ENCODE measurements around the gene SLC27A6. TPM values are rescaled to one million over a fixed set of nuclear protein-coding genes. Genes with fewer than 3 reads are reported as not detected.

SLC27A6 gene
- total and polyA plus RNA-seq, 10 of the 15 experiments (the other 5 are each of a cell fraction or from before 2014, with no cell fraction given), result not detected

DNA sequence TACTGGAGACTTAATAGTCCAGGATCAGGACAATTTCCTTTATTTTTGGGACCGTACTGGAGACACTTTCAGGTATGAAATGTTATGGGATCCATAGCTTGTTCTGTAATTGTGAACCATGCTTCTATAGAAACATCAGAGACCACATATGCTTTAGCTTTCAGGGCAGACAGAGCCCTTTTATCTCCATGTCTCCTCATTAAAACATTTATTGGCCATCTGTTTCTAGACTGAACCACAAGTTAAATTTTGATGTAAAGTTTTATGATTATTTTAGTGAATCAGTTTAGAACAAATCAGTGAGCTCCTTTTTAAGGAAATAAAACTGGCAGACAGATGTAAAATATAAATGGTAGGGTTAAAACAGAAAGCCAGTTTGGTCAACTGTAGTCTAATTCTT lies 62.0 kb downstream of the SLC27A6 start:
- Histone ChIP-seq H3K4me2 (ENCODE audit: control insufficient read depth, insufficient read depth) (no peak overlapping the region), H3K4me1 (ENCODE audit: control insufficient read depth, insufficient read depth, low read length) (no peaks in the 10 kb centered on the region), H3K36me3 (ENCODE audit: control insufficient read depth in 2 of 2, insufficient read depth in 2 of 2, low read length in 1 of 2) (no peaks in the 10 kb centered on the region), H3K9me3 (replicated peaks; ENCODE audit: control insufficient read depth, insufficient read depth, low read length) (no peaks in the 10 kb centered on the region), H3K27me3 (replicated peaks in 1 of 2; ENCODE audit: control insufficient read depth in 2 of 2, insufficient read depth in 2 of 2, low read length in 1 of 2) (no peaks in the 10 kb centered on the region), H3K9ac (ENCODE audit: control insufficient read depth, insufficient read depth, low read length) (no peak overlapping the region), H4K20me1 (ENCODE audit: control insufficient read depth, insufficient read depth) (no peaks in the 10 kb centered on the region), H2AFZ (ENCODE audit: control insufficient read depth, low read depth, low read length) (no peak overlapping the region), H3K79me2 (ENCODE audit: control insufficient read depth, insufficient read depth, low read length) (no peaks in the 10 kb centered on the region), H3K27ac (ENCODE audit: control insufficient read depth, insufficient read depth) (no peak overlapping the region), H3K4me3 (no peak overlapping the region)
- ChIA-PET CTCF (no interaction called here), RAD21 (ENCODE audit: unreplicated experiment) (no interaction called here), POLR2A (no interaction called here), SMC1A (ENCODE audit: uncharacterized antibody, unreplicated experiment) (no interaction called here)
- WGBS (ENCODE audit: insufficient coverage, insufficient replicate concordance, low lambda C conversion rate, missing lambda C conversion rate), result 6% methylated on average over 1 of the region's 1 CpG
- no peak for TF ChIP-seq SP1 (IDR thresholded peaks at IDR 0.05; ENCODE audit: low read depth, low read length)
- no peak for TF ChIP-seq MXI1 (IDR thresholded peaks at IDR 0.05; ENCODE audit: low read depth, low read length)
- TF ChIP-seq, protein P1, sequence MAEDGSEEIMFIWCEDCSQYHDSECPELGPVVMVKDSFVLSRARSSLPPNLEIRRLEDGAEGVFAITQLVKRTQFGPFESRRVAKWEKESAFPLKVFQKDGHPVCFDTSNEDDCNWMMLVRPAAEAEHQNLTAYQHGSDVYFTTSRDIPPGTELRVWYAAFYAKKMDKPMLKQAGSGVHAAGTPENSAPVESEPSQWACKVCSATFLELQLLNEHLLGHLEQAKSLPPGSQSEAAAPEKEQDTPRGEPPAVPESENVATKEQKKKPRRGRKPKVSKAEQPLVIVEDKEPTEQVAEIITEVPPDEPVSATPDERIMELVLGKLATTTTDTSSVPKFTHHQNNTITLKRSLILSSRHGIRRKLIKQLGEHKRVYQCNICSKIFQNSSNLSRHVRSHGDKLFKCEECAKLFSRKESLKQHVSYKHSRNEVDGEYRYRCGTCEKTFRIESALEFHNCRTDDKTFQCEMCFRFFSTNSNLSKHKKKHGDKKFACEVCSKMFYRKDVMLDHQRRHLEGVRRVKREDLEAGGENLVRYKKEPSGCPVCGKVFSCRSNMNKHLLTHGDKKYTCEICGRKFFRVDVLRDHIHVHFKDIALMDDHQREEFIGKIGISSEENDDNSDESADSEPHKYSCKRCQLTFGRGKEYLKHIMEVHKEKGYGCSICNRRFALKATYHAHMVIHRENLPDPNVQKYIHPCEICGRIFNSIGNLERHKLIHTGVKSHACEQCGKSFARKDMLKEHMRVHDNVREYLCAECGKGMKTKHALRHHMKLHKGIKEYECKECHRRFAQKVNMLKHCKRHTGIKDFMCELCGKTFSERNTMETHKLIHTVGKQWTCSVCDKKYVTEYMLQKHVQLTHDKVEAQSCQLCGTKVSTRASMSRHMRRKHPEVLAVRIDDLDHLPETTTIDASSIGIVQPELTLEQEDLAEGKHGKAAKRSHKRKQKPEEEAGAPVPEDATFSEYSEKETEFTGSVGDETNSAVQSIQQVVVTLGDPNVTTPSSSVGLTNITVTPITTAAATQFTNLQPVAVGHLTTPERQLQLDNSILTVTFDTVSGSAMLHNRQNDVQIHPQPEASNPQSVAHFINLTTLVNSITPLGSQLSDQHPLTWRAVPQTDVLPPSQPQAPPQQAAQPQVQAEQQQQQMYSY (CRISPR knock-in tag; IDR thresholded peaks at IDR 0.05), result no peak
- TF ChIP-seq FOXK2 (IDR thresholded peaks at IDR 0.05), result no peak
- TF ChIP-seq, protein P2, sequence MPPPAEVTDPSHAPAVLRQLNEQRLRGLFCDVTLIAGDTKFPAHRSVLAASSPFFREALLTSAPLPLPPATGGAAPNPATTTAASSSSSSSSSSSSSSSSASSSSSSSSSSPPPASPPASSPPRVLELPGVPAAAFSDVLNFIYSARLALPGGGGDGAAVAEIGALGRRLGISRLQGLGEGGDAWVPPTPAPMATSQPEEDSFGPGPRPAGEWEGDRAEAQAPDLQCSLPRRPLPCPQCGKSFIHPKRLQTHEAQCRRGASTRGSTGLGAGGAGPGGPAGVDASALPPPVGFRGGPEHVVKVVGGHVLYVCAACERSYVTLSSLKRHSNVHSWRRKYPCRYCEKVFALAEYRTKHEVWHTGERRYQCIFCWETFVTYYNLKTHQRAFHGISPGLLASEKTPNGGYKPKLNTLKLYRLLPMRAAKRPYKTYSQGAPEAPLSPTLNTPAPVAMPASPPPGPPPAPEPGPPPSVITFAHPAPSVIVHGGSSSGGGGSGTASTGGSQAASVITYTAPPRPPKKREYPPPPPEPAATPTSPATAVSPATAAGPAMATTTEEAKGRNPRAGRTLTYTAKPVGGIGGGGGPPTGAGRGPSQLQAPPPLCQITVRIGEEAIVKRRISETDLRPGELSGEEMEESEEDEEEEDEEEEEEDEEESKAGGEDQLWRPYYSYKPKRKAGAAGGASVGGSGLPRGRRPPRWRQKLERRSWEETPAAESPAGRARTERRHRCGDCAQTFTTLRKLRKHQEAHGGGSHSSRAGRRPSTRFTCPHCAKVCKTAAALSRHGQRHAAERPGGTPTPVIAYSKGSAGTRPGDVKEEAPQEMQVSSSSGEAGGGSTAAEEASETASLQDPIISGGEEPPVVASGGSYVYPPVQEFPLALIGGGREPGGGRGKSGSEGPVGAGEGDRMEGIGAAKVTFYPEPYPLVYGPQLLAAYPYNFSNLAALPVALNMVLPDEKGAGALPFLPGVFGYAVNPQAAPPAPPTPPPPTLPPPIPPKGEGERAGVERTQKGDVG (CRISPR knock-in tag; IDR thresholded peaks at IDR 0.05), result no peak
- TF ChIP-seq RAD21 (IDR thresholded peaks at IDR 0.05; ENCODE audit: insufficient read depth, low read depth, low read length), result no peak
- TF ChIP-seq RFX5 (IDR thresholded peaks at IDR 0.05; ENCODE audit: low read depth, low read length), result no peak
- TF ChIP-seq NFYA (IDR thresholded peaks at IDR 0.05; ENCODE audit: borderline replicate concordance, low read depth, low read length), result no peak
- TF ChIP-seq NBN (IDR thresholded peaks at IDR 0.05), result no peak
- no peak for TF ChIP-seq CBX5 (IDR thresholded peaks at IDR 0.05; ENCODE audit: low read depth)
- TF ChIP-seq SMC3 (IDR thresholded peaks at IDR 0.05; ENCODE audit: borderline replicate concordance, low read length), result no peak
- no peak for TF ChIP-seq RELA (IDR thresholded peaks at IDR 0.05; ENCODE audit: borderline replicate concordance, partially characterized antibody)
- no peak for TF ChIP-seq NR2C2 (IDR thresholded peaks at IDR 0.05; ENCODE audit: borderline replicate concordance, control insufficient read depth, insufficient read length, low read depth)
- no peak for TF ChIP-seq ZZZ3 (IDR thresholded peaks at IDR 0.05; ENCODE audit: control insufficient read depth, insufficient read length, low read depth)
- TF ChIP-seq CHD1 (IDR thresholded peaks at IDR 0.05; ENCODE audit: low read depth, low read length), result no peak
- TF ChIP-seq ZSCAN29 (IDR thresholded peaks at IDR 0.05), result no peak
- no peak for TF ChIP-seq SMAD5 (IDR thresholded peaks at IDR 0.05; ENCODE audit: low read depth)
- TF ChIP-seq CBFB (IDR thresholded peaks at IDR 0.05; ENCODE audit: low read depth), result no peak
- TF ChIP-seq, protein P3, sequence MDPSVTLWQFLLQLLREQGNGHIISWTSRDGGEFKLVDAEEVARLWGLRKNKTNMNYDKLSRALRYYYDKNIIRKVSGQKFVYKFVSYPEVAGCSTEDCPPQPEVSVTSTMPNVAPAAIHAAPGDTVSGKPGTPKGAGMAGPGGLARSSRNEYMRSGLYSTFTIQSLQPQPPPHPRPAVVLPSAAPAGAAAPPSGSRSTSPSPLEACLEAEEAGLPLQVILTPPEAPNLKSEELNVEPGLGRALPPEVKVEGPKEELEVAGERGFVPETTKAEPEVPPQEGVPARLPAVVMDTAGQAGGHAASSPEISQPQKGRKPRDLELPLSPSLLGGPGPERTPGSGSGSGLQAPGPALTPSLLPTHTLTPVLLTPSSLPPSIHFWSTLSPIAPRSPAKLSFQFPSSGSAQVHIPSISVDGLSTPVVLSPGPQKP (IDR thresholded peaks at IDR 0.05; ENCODE audit: low read depth, low read length), result no peak
- TF ChIP-seq ZNF217 (IDR thresholded peaks at IDR 0.05), result no peak
- DNase-seq (ENCODE audit: low read depth, low spot score), result no peak
- no TSS peak for BruUV-seq (replicated peaks)
- in situ Hi-C loops (cut with MboI) (no loop called here), intact Hi-C loops (cut with micrococcal nuclease; ENCODE audit: unreplicated experiment) (no loop called here)
- no peak for FAIRE-seq
- no peak for ATAC-seq
